Prostate gland (tissue), 2 donors: Measurements from ENCODE around the gene AFDN.

ENCODE experiments used
- CTCF ChIP-seq, 4 experiments: fragments of 200-600 bp in 2 of 4; fragments of 450-650 bp in 2 of 4; sonication (generic) in 2 of 4; IDR thresholded peaks; 1 replicate in 3 of 4; 2 replicates in 1 of 4; pipeline ENCODE4 v1.5.1; 2016 to 2019; ENCODE audit warnings: antibody characterized with exemption in 4 of 4, mild to moderate bottlenecking in 2 of 4, moderate library complexity in 2 of 4
- POLR2A ChIP-seq: fragments of 450-650 bp; IDR thresholded peaks from one replicate; pipeline ENCODE4 v1.6.1; 2016; ENCODE audit warnings: antibody characterized with exemption, mild to moderate bottlenecking

GRCh38 chr6:167987396-167988153 lies 160.9 kb downstream of the AFDN start:
- TF ChIP-seq CTCF (IDR thresholded peaks at IDR 0.05): no peak
- TF ChIP-seq POLR2A: no peak
